HepG2 (cell line): ENCODE data around the gene PLEKHN1. TPM values are rescaled to one million over a fixed set of nuclear protein-coding genes. Genes with fewer than 3 reads are reported as not detected.

ENCODE experiments used
- GATAD2A ChIP-seq: IDR thresholded peaks from 2 replicates; pipeline ENCODE4 v1.6.1; 2016
- HNRNPK ChIP-seq: fragments of 200-400 bp; formaldehyde crosslinking; IDR thresholded peaks from 2 replicates; pipeline ENCODE4 v1.6.1; 2018; ENCODE audit warnings: low read length, low read depth, moderate library complexity, mild to moderate bottlenecking; ENCODE audit not compliant: poor library complexity, severe bottlenecking
- HOMEZ ChIP-seq: IDR thresholded peaks from 2 replicates; pipeline ENCODE4 v1.6.1; 2016; ENCODE audit warnings: low read depth
- IKZF1 ChIP-seq: fragments of 450-650 bp; IDR thresholded peaks from 2 replicates; pipeline ENCODE4 v1.7.1; 2016
- KDM1A ChIP-seq: IDR thresholded peaks from 2 replicates; pipeline ENCODE4 v1.6.1; 2016; ENCODE audit warnings: missing compliant biosample characterization
- NCOA2 ChIP-seq: sonication (generic); formaldehyde crosslinking; IDR thresholded peaks from 2 replicates; pipeline ENCODE4 v1.8.0; 2022; ENCODE audit warnings: inconsistent platforms
- NFAT5 ChIP-seq: sonication (generic); formaldehyde crosslinking; IDR thresholded peaks from 2 replicates; pipeline ENCODE4 v1.4.0; 2020; ENCODE audit warnings: missing genetic modification reagents
- PBX3 ChIP-seq: sonication (generic); formaldehyde crosslinking; IDR thresholded peaks from 2 replicates; pipeline ENCODE4 v1.8.1; 2023; ENCODE audit warnings: missing genetic modification reagents, inconsistent platforms, borderline replicate concordance
- ZNF354B ChIP-seq: sonication (generic); formaldehyde crosslinking; IDR thresholded peaks from 2 replicates; pipeline ENCODE4 v1.8.0; 2022; ENCODE audit warnings: mild to moderate bottlenecking, missing genetic modification reagents
- ZNF563 ChIP-seq: sonication (generic); formaldehyde crosslinking; IDR thresholded peaks from 2 replicates; pipeline ENCODE4 v1.8.0; 2022; ENCODE audit warnings: mild to moderate bottlenecking, moderate library complexity, missing genetic modification reagents
- ZNF616 ChIP-seq: sonication (generic); formaldehyde crosslinking; IDR thresholded peaks from 2 replicates; pipeline ENCODE4 v1.5.0; 2020; ENCODE audit warnings: low read depth, mild to moderate bottlenecking, missing genetic modification reagents
- polyA plus RNA-seq, 8 experiments: library from polyadenylated mRNA; depleted of rRNA in 3 of 8; stranded (reverse) in 7 of 8; unstranded in 1 of 8; fragments of >200 nt; fragmentation: Illumina TruSeq in 4 of 8; extraction: Trizol in 4 of 8; gene quantifications; 2 replicates each; pipeline versions ENCODE4 v1.2.1 to v1.2.3, GENCODE V29; 2011 to 2016; ENCODE audit warnings: low read depth in 4 of 8, missing spikeins in 1 of 8, mixed read lengths in 1 of 8; ENCODE audit not compliant: insufficient read depth in 1 of 8
- total RNA-seq, 5 experiments: library from RNA; depleted of rRNA; stranded (reverse); fragments of >200 nt; fragmentation: Illumina TruSeq; extraction: Trizol; gene quantifications; 2 replicates each; pipeline ENCODE4 v1.2.3, GENCODE V29; 2016; ENCODE audit warnings: low read depth in 1 of 5
- TF ChIP-seq, protein P1 (sequence below), 2 experiments: fragments of 450-650 bp in 1 of 2; sonication (generic) in 1 of 2; formaldehyde crosslinking in 1 of 2; IDR thresholded peaks; 2 replicates each; pipeline versions ENCODE4 v1.6.1 to v1.8.0; 2016 to 2022; ENCODE audit warnings: antibody characterized with exemption in 1 of 2, mild to moderate bottlenecking in 1 of 2, missing genetic modification reagents in 1 of 2

The PLEKHN1 gene
- total and polyA plus RNA-seq, 2 of the 13 experiments (the other 11 are each of a cell fraction or from before 2014, with no cell fraction given): 0.42 to 0.58 TPM

DNA sequence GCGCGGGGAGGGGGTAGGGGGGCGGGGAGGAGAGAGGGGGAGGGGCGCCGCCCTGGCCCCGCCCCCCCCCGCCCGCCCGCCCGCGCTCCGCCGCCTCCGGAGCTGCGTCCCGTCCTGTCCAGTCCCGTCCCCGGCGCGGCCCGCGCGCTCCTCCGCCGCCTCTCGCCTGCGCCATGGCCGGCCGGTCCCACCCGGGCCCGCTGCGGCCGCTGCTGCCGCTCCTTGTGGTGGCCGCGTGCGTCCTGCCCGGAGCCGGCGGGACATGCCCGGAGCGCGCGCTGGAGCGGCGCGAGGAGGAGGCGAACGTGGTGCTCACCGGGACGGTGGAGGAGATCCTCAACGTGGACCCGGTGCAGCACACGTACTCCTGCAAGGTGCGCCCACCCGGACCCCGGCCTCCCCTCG is 53.7 kb downstream of the PLEKHN1 start, which contains the start of gene AGRN (continued):
- TF ChIP-seq, protein P1, sequence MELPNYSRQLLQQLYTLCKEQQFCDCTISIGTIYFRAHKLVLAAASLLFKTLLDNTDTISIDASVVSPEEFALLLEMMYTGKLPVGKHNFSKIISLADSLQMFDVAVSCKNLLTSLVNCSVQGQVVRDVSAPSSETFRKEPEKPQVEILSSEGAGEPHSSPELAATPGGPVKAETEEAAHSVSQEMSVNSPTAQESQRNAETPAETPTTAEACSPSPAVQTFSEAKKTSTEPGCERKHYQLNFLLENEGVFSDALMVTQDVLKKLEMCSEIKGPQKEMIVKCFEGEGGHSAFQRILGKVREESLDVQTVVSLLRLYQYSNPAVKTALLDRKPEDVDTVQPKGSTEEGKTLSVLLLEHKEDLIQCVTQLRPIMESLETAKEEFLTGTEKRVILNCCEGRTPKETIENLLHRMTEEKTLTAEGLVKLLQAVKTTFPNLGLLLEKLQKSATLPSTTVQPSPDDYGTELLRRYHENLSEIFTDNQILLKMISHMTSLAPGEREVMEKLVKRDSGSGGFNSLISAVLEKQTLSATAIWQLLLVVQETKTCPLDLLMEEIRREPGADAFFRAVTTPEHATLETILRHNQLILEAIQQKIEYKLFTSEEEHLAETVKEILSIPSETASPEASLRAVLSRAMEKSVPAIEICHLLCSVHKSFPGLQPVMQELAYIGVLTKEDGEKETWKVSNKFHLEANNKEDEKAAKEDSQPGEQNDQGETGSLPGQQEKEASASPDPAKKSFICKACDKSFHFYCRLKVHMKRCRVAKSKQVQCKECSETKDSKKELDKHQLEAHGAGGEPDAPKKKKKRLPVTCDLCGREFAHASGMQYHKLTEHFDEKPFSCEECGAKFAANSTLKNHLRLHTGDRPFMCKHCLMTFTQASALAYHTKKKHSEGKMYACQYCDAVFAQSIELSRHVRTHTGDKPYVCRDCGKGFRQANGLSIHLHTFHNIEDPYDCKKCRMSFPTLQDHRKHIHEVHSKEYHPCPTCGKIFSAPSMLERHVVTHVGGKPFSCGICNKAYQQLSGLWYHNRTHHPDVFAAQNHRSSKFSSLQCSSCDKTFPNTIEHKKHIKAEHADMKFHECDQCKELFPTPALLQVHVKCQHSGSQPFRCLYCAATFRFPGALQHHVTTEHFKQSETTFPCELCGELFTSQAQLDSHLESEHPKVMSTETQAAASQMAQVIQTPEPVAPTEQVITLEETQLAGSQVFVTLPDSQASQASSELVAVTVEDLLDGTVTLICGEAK (IDR thresholded peaks at IDR 0.05): no peak
- TF ChIP-seq, protein P1 (CRISPR knock-in tag; IDR thresholded peaks at IDR 0.05): no peak
- TF ChIP-seq ZNF616 (CRISPR knock-in tag): no peak
- no peak for TF ChIP-seq GATAD2A (CRISPR knock-in tag)
- TF ChIP-seq ZNF563: peak; percentile 65; the same call in 1 of the 2 replicates
- TF ChIP-seq KDM1A (CRISPR knock-in tag): no peak
- no peak for TF ChIP-seq NFAT5 (CRISPR knock-in tag)
- no peak for TF ChIP-seq PBX3 (CRISPR knock-in tag)
- no peak for TF ChIP-seq HNRNPK
- TF ChIP-seq NCOA2: no peak
- TF ChIP-seq HOMEZ (CRISPR knock-in tag): no peak
- TF ChIP-seq ZNF354B (CRISPR knock-in tag): no peak
- no peak for TF ChIP-seq IKZF1
